HCT116 (cell line): Measurements from ENCODE around the gene LRRC75A. TPM values are rescaled to one million over a fixed set of nuclear protein-coding genes. Genes with fewer than 3 reads are reported as not detected.
A peak's percentile ranks its signal among the peaks of the same experiment; 100 is the strongest.

ENCODE experiments used
- ATAC-seq: fragments of 200-7000 bp; cut with Tn5 transposase; 2 replicates; pipeline ENCODE4 v1.9.1; 2020; ENCODE audit warnings: mild to moderate bottlenecking, moderate library complexity
- BruUV-seq: library from RNA; stranded (reverse); fragments of 400-500 nt; replicated peaks from 2 replicates; lab custom pipeline; 2021; lab: Mats Ljungman, UMichigan
- CTCF ChIA-PET: fragments of 300-600 bp; sonication (Branson Sonifier 250); formaldehyde crosslinking; loops from one replicate; lab custom pipeline; 2021; ENCODE audit warnings: antibody characterized with exemption; lab: Charles Lee
- POLR2A ChIA-PET: fragments of 300-600, 350-600 bp; sonication (Branson Sonifier 250); formaldehyde crosslinking; loops from one replicate; lab custom pipeline; 2021; ENCODE audit warnings: antibody characterized with exemption; lab: Charles Lee
- RAD21 ChIA-PET, 2 experiments: fragments of 300-600 bp; sonication (Branson Sonifier 250); formaldehyde crosslinking; loops; one replicate each; lab custom pipeline; 2023; ENCODE audit warnings: low total read pairs in 2 of 2; ENCODE audit not compliant: uncharacterized antibody in 2 of 2, unreplicated experiment in 2 of 2, low non-redundant PET in 1 of 2; lab: Charles Lee
- DNase-seq: peaks from one replicate; pipeline ENCODE4 v3.0.0-alpha.2; 2010; ENCODE audit warnings: low read depth, low spot score
- H2AFZ ChIP-seq: fragments of 200-600 bp; shearing (Covaris generic), sonication (generic); 2 replicates; pipeline ENCODE4 v1.6.1; 2017; ENCODE audit warnings: low read depth, mixed run types, mixed read lengths, antibody characterized with exemption, low read length; ENCODE audit not compliant: poor library complexity, severe bottlenecking
- H3K27ac ChIP-seq: 2 replicates; pipeline ENCODE4 v1.5.1; 2012; ENCODE audit warnings: low read depth, low read length
- H3K27me3 ChIP-seq: fragments of 200-600 bp; sonication (generic); 2 replicates; pipeline ENCODE4 v1.6.1; 2016; ENCODE audit warnings: mixed run types, low read length, mixed read lengths; ENCODE audit not compliant: insufficient read depth
- H3K36me3 ChIP-seq, 2 experiments: fragments of 200-500 bp in 1 of 2; fragments of 200-600 bp in 1 of 2; sonication (Bioruptor generic) in 1 of 2; sonication (generic) in 1 of 2; 2 replicates each; pipeline versions ENCODE4 v1.5.1 to v1.6.1; 2014 to 2016; ENCODE audit warnings: low read length in 2 of 2, inconsistent platforms in 1 of 2, mixed read lengths in 1 of 2, mixed run types in 1 of 2; ENCODE audit not compliant: insufficient read depth in 2 of 2, control insufficient read depth in 1 of 2
- H3K4me1 ChIP-seq, 2 experiments: fragments of 200-600 bp in 1 of 2; sonication (generic) in 1 of 2; 2 replicates each; pipeline versions ENCODE4 v1.5.1 to v1.6.1; 2012 to 2017; ENCODE audit warnings: low read length in 2 of 2, inconsistent platforms in 1 of 2, mild to moderate bottlenecking in 1 of 2, mixed read lengths in 1 of 2, mixed run types in 1 of 2, moderate library complexity in 1 of 2; ENCODE audit not compliant: insufficient read depth in 2 of 2, control insufficient read depth in 1 of 2
- H3K4me2 ChIP-seq: fragments of 200-600 bp; sonication (generic); 2 replicates; pipeline ENCODE4 v1.6.1; 2017; ENCODE audit warnings: mixed run types, low read length, mixed read lengths
- H3K4me3 ChIP-seq, 2 experiments: fragments of 200-600 bp in 1 of 2; sonication (generic) in 1 of 2; replicated peaks in 1 of 2; 2 replicates each; pipeline ENCODE4 v1.5.1; 2011 to 2016; ENCODE audit warnings: low read length in 2 of 2, control low read depth in 1 of 2, low read depth in 1 of 2, mild to moderate bottlenecking in 1 of 2, mixed read lengths in 1 of 2, mixed run types in 1 of 2
- H3K79me2 ChIP-seq: fragments of 200-600 bp; sonication (generic); 2 replicates; pipeline ENCODE4 v1.6.1; 2017; ENCODE audit warnings: mild to moderate bottlenecking, mixed run types, low read length, moderate library complexity, mixed read lengths; ENCODE audit not compliant: insufficient read depth
- H3K9ac ChIP-seq: fragments of 200-600 bp; sonication (generic); 2 replicates; pipeline ENCODE4 v1.6.1; 2016; ENCODE audit warnings: low read length, mixed read lengths
- H3K9me2 ChIP-seq: fragments of 200-600 bp; sonication (generic), shearing (Covaris generic); 2 replicates; pipeline ENCODE4 v1.6.1; 2017; ENCODE audit warnings: mixed run types, mild to moderate bottlenecking, moderate library complexity; ENCODE audit not compliant: insufficient read depth
- H3K9me3 ChIP-seq, 2 experiments: fragments of 200-500 bp in 1 of 2; fragments of 200-600 bp in 1 of 2; sonication (Bioruptor generic) in 1 of 2; sonication (generic) in 1 of 2; 2 replicates each; pipeline ENCODE4 v1.6.1; 2014 to 2017; ENCODE audit warnings: low read length in 2 of 2, mixed read lengths in 2 of 2, inconsistent platforms in 1 of 2, low read depth in 1 of 2, mild to moderate bottlenecking in 1 of 2, mixed run types in 1 of 2, moderate library complexity in 1 of 2; ENCODE audit not compliant: control insufficient read depth in 1 of 2, insufficient read depth in 1 of 2
- H4K20me1 ChIP-seq: fragments of 200-600 bp; sonication (generic), shearing (Covaris generic); 2 replicates; pipeline ENCODE4 v1.6.1; 2017; ENCODE audit warnings: mixed run types, mild to moderate bottlenecking, moderate library complexity; ENCODE audit not compliant: insufficient read depth
- CBX3 ChIP-seq: IDR thresholded peaks from 2 replicates; pipeline ENCODE4 v1.6.1; 2012; ENCODE audit warnings: low read depth
- CEBPB ChIP-seq: IDR thresholded peaks from 2 replicates; pipeline ENCODE4 v1.6.1; 2012; ENCODE audit warnings: low read depth
- ELF1 ChIP-seq: IDR thresholded peaks from 2 replicates; pipeline ENCODE4 v1.6.1; 2012; ENCODE audit warnings: low read depth, borderline replicate concordance
- EZH2 ChIP-seq: fragments of 200-600 bp; sonication (generic); IDR thresholded peaks from 2 replicates; pipeline ENCODE4 v1.6.1; 2017; ENCODE audit warnings: antibody characterized with exemption, mixed run types
- EZH2phosphoT487 ChIP-seq: fragments of 200-600 bp; IDR thresholded peaks from 2 replicates; pipeline ENCODE4 v1.6.1; 2018; ENCODE audit warnings: antibody characterized with exemption, borderline replicate concordance
- FOSL1 ChIP-seq: IDR thresholded peaks from 2 replicates; pipeline ENCODE4 v1.6.1; 2012; ENCODE audit warnings: low read depth
- JUND ChIP-seq: IDR thresholded peaks from 2 replicates; pipeline ENCODE4 v1.6.1; 2012
- MAX ChIP-seq: IDR thresholded peaks from 2 replicates; pipeline ENCODE4 v1.6.1; 2012
- POLR2AphosphoS5 ChIP-seq: IDR thresholded peaks from 2 replicates; pipeline ENCODE4 v1.6.1; 2011; ENCODE audit warnings: mild to moderate bottlenecking, low read depth, low read length, moderate library complexity
- REST ChIP-seq: IDR thresholded peaks from 2 replicates; pipeline ENCODE4 v1.6.1; 2012; ENCODE audit warnings: low read depth
- SIN3A ChIP-seq: IDR thresholded peaks from 2 replicates; pipeline ENCODE4 v1.6.1; 2012; ENCODE audit warnings: low read depth
- intact Hi-C: fragments of 100-400 bp; cut with micrococcal nuclease; formaldehyde crosslinking; loops from 2 replicates; pipeline ENCODE4 v1.10.0; 2022
- total RNA-seq: library from RNA; stranded (reverse); gene quantifications from one replicate; pipeline ENCODE4 v1.2.1, GENCODE V29; 2021; ENCODE audit not compliant: unreplicated experiment

Gene LRRC75A
- total RNA-seq, 1 experiment from 2014 or later = 2.3 TPM

DNA sequence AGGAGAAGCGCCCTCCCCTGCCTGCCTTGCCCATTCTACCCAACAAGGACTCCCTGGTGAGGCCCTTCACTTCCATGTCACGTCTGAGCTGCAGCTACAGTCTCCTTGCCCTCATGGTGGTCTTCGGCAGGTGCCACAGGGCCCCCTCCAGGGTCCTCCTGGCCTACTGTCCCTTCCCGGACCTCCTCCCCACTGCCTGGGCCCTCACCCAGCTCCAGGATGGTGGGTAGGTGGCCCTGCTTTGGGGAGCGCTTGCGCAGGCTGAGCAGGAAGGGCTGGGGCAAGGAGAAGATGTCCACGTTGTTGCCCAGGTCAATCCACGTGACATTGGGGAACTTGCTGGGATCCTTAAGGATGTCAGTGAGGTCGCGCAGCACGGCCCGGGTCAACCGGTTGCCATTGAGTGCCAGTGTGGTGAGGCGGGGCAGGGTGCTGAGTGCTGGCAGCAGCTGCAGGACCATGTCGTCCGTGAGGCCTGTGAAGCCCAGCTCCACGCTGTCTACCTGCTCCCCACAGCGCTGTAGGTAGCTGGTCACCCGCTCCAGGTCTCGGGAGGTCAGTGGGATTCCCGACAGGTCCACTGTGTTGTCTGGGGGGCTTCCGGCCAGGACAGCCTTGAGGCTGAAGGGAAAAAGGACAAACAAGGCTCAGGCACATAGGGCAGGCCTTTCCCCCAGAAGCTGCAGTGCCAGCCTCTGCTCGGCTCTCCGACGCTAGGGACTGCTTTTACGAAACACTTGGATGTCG, 48.3 kb downstream of the LRRC75A start:
- ChIA-PET CTCF (interaction anchor here (1.6 kb wide), 1 partner anchor 9 kb away, joined by 5 read pairs; no protein-coding TSS in a partner anchor), POLR2A (interaction anchor here (0.9 to 2.8 kb wide), 5 partner anchors 9 to 80 kb away, joined by 3 to 6 read pairs (median 3); partner anchors contain the start of gene UBB), RAD21 (no interaction called here)
- Histone ChIP-seq H2AFZ (no peak overlapping the region), H4K20me1 (peaks cover 30% of the 10 kb centered on the region; the same call in 1 of the 2 replicates), H3K4me1 (peaks cover 10 to 65% of the 10 kb centered on the region in 2 experiments; a peak in 3 of 4 replicates), H3K27ac (peak overlapping the region; percentile 97), H3K4me2 (no peak overlapping the region), H3K9ac (peak overlapping the region; percentile 100; the same call in 1 of the 2 replicates), H3K4me3 (no peak overlapping the region), H3K9me3 (no peaks in the 10 kb centered on the region), H3K79me2 (peaks cover 79% of the 10 kb centered on the region), H3K27me3 (no peaks in the 10 kb centered on the region), H3K9me2 (no peaks in the 10 kb centered on the region), H3K36me3 (peaks cover 26 to 75% of the 10 kb centered on the region in 2 experiments)
- DNase-seq = no peak
- TF ChIP-seq REST (no peak), CEBPB (no peak), ELF1 (no peak), FOSL1 (no peak), POLR2AphosphoS5 (peak; percentile 35), MAX (no peak), CBX3 (no peak), EZH2 (no peak), JUND (peak; percentile 12), SIN3A (peak; percentile 33; the same call in 1 of the 2 replicates), EZH2phosphoT487 (no peak)
- ATAC-seq = peak; percentile 33
- intact Hi-C loops = loop anchor here (5.0 kb wide), 1 partner anchor 141 kb away; no protein-coding TSS in a partner anchor
- BruUV-seq = no TSS peak
